NCI-H524 (cell line): ENCODE data around the gene MAN2B2.
"Not testable (repeated sequence)": the region's sequence is repeated elsewhere in the genome, so short reads cannot be mapped to it uniquely, and the experiment has no call there.

Experiments
- DNase-seq, 2 experiments: peaks; one replicate each; lab custom pipeline; 2025; lab: John Stamatoyannopoulos, UW

The MAN2B2 gene

GRCh38 chr4:6643141-6643847 lies 68.3 kb downstream of the MAN2B2 start:
- DNase-seq: no peak

DNA sequence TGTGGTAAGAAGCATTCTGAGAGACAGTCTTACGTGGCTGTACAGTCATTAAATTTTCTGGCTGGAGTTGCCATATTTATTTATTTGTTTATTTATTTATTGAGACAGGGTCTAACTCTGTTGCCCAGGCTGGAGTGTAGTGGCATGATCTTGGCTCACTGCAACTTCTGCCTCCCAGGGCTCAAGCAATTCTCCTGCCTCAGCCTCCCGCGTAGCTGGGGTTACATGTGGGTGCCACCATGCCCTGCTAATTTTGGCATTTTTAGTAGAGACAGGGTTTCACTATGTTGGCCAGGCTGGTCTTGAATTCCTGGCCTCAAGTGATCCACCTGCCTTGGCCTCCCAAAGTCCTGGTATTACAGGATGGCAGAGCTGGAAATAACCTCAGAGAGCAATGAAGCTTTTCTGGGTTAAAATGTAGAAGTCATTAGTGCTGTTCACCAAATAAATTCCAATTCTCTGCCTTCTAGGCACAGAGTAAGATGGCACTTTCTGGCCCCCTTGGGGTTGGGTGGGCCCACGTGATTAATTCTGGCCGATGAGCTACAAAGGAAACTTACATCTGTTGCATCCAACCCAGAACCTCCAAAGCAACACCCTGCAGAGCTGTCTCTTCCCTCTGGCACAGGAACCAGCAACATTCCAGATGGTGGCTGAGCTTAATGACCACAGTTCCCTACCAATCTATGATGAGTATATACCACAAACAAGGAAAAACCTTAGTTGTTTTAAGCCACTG lies 70.0 kb downstream of the MAN2B2 start:
- DNase-seq: no peak

- no peak for DNase-seq
These were observed 72.2 kb downstream of the MAN2B2 start for GRCh38 chr4:6647169-6647568.

- no peak for DNase-seq
These were observed 72.7 kb downstream of the MAN2B2 start for GRCh38 chr4:6647582-6648230.

DNA sequence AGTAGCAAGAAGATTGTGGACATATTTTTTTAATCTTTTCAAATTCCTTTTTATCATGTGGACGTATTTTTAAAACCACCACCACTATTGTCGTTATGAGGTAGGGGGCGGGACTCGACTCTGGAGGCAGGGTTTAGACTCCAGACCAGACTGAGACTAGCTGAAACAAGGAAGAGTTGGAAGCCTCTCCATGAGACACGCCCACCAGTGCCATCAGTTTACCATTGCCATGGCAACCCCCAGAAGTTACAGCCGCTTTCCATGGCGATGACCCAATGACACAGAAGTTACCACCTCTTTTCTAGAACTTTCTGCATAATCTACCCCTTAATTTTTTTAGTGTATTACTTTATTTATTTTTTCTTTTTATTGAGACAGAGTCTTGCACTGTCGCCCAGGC lies 74.2 kb downstream of the MAN2B2 start:
- DNase-seq: no peak

DNA sequence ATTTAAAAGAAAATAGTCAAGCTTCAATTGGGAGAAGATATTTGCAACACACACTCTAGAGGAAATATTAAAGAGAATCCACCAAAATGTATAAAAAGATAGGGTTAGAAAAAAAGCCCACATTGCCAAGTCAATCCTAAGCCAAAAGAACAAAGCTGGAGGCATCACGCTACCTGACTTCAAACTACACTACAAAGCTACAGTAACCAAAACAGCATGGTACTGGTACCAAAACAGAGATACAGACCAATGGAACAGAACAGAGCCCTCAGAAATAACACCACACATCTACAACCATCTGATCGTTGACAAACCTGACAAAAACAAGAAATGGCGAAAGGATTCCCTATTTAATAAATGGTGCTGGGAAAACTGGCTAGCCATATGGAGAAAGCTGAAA lies 79.2 kb downstream of the MAN2B2 start:
- not testable (repeated sequence) for DNase-seq

- not testable (repeated sequence) for DNase-seq
These were observed 80.3 kb downstream of the MAN2B2 start for GRCh38 chr4:6655291-6655690.

DNA sequence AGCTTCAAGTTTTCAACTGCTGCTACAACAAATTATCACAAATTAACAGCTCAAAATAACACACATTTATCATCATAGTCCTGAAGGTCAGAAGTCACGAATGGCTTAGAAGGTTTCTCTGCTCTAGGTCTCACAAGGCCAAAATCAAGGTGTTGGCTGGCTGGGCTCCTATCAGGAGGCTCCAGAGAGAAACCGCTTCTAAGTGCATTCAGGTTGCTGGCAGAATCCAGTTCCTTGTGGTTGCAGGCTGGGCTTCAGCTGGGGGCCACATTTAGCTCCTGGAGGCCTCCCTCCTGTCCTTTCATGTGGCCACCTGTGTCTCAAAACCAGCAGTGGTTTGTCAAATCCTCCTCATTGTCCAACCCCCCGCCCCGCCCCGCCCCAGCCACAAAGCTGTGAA lies 80.9 kb downstream of the MAN2B2 start:
- DNase-seq: no peak

- no peak for DNase-seq
These were observed 82.5 kb downstream of the MAN2B2 start for GRCh38 chr4:6657242-6658208.

DNA sequence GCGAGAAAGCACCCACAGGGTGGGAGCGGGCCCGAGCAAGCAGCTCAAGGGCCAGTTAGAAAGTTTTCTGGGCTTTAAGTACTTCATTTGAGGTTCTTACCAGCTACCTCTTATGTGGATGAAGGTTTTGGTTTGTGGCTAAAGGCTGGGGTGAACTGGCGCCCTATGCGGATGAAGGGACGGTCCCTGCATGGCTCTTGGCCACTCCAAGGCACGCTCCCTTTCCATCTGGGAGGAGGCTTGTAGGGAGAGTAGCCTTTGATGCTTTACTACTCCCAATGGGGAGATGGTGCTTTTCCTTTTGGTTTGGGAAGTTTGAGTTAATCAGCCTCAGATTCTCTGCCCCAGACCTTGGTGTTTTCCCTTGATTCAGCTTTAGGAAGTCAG lies 83.2 kb downstream of the MAN2B2 start:
- DNase-seq: no peak

DNA sequence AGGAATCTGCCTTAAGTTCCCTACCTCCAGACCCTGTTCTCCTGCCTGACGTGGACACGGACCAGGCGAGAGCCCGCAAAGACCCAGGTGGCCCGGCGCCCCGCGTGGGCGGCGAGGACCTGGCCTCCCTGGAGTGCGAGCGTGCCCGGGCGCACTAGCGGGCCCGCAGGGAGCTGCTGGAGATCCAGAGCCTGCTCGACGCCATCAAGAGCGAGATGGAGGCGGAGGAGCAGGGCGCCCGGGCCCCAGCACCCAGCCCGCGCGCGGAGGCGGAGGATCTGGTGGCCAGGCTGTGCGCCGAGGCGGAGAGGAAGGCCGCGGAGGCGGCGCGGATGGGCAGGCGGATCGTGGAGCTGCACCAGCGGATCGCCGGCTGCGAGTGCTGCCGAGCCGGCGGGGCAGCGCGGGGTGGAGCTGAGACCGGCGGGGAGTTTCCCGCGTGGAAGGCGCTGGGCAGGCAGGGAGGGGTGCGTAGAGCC lies 83.6 kb downstream of the MAN2B2 start:
- DNase-seq: no peak

GRCh38 chr4:6659897-6660296 lies 84.9 kb downstream of the MAN2B2 start:
- no peak for DNase-seq

GRCh38 chr4:6660430-6660829 lies 85.4 kb downstream of the MAN2B2 start:
- DNase-seq: no peak

DNA sequence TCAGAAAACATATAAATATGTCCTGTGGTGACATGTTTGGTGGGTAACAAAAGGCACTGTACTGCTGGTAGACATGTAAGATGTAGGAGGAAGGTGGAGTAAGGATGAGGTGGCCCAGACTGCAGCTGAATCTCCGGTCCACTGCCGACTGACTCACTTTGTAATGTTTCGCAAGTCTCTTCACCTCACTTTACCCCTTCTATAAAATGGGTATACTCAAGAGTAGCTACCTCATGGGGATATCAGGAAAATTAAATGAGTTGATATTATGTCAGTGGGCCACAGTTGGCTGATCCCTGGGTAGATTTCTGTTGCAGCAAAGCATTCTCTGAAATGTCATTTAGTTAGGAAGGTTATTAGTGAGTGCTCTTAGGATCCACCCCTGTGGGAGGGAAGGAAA lies 87.6 kb downstream of the MAN2B2 start:
- no peak for DNase-seq

DNA sequence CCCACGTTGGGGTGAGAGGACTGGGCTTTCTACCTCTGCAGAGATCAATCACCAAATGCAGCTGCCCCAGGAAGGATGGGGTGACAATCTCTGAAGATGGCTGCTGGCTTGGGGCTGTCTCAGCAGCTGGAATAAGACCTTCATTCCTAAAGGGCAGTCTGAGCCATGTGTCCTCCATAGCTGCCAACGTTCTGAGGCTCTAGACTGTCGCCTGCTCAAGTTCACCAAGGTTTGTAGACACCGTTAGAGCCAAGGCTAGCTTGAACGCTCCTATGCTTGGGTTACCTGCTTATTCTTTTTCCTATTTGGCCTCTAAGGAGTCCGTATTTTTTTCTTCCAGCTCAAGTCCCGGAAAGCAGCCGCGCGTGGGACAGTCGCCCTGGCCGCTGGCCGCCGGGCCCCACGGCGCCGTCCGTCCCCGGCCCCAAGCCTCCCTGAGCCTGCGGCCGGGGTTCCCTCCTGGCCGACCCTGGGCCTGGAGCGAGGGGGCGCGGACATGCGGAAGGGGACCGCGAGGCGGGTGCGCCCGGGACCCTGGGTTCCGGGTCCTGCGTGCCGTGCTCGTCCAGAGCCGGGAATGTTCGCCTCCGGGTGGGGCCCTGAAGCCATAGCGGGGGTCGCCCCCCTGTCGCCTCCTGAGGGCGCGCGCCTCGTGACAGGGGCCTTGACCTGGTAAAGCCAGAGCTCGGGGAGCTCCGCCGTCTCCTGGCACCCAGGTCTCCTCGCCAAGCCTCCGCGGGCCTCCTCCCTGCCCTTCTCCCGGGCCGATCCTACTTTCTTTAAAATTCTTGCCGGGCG lies 88.8 kb downstream of the MAN2B2 start:
- DNase-seq: no peak

GRCh38 chr4:6665320-6665654 lies 90.3 kb downstream of the MAN2B2 start:
- DNase-seq: no peak

DNA sequence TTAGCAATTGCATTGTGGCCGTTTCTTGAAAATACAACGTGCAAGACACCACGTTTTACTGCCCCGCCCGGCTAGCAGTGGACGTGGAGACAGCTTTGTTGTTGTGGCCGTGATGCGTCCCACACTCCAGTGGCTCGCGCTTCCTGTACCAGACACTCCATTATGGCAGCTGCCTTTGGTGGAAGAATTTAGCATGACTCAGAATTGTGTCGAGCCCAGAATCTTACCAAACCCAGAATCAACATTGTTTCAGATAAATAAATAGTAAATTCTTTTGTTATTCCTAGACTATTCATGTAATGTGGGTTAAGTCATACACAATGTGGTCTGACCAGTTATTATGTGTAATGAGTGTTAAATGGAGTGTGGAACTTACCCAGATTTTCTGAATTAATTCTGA lies 93.4 kb downstream of the MAN2B2 start:
- no peak for DNase-seq

- DNase-seq: no peak
These were observed 96.7 kb downstream of the MAN2B2 start for GRCh38 chr4:6671648-6672047.

- no peak for DNase-seq
These were observed 97.1 kb downstream of the MAN2B2 start for GRCh38 chr4:6672131-6672530.

- DNase-seq: not testable (repeated sequence)
These were observed 97.7 kb downstream of the MAN2B2 start for GRCh38 chr4:6672541-6673190.
